G401.6 (cell line): ENCODE results near the gene ANKRD45.
A peak's percentile ranks its signal among the peaks of the same experiment; 100 is the strongest.
"Not testable (repeated sequence)": the region's sequence is repeated elsewhere in the genome, so short reads cannot be mapped to it uniquely, and the experiment has no call there.

ENCODE experiments used
- FAIRE-seq: peaks from 2 replicates; lab custom pipeline; 2012; peaks lifted over from hg19 to GRCh38; lab: Jason Lieb, UNC

ANKRD45 gene, protein sequence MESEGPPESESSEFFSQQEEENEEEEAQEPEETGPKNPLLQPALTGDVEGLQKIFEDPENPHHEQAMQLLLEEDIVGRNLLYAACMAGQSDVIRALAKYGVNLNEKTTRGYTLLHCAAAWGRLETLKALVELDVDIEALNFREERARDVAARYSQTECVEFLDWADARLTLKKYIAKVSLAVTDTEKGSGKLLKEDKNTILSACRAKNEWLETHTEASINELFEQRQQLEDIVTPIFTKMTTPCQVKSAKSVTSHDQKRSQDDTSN

DNA sequence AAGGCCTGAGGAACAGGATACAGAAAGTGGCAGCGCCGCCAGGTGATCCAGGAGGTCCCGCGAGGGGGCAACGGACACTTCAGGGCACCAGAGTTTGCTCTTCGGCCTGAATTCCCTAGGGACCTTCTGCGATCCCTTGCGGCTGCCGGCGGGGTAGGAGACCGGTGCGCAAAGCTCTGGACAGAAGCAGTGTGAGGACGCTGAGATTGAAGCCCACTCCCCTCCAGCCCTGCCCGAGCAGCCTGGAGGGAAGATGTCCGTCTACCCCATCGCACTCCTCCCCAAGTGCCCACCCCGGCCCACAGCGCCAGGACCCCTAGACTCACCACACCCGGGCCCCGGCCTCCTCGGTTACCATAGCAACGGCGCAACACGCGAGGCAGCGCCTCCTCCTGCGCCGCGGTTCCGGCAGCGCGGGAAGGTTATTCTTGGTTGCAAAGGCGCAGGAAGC, at the start of gene ANKRD45:
ANKRD45 (minus strand) TSS at position 361 of the 451 bp plus-strand sequence. CDS start 10,433 bp downstream, outside the sequence.
- no peak for FAIRE-seq

DNA sequence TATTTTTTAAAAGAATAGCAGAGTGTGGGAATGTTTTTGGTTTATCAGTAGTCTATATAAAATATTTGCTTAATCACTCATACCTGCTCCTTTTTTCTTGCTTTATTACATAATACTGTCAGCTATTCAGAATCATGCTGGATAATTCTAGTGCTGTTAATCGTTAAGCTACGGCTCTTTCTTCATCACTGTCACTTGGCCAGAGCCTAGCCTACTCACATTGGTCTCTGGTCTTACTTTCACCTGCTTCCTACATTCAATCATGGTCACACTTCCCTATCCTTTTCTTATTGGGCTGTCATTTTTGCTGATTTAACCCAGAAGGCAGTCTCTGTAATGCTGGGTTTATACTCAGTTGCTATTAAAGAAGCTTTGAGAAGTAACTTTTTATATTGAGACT, 47.6 kb upstream of the ANKRD45 start:
- FAIRE-seq = no peak

DNA sequence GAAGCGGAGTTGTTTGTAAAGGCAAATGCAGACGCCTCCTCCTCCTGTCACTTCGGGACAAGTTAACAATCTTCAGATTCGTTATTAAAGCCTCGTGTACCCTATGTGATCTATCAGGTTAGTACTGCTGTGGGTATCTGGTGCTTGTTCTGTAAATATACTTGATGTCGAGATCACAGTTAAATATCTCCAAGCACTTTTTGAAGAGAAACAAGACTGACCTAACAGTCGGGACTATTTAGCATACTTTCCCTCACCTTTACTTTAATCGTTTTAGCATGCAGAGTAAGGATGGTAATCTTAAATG, 45.8 kb upstream of the ANKRD45 start:
- FAIRE-seq = no peak

DNA sequence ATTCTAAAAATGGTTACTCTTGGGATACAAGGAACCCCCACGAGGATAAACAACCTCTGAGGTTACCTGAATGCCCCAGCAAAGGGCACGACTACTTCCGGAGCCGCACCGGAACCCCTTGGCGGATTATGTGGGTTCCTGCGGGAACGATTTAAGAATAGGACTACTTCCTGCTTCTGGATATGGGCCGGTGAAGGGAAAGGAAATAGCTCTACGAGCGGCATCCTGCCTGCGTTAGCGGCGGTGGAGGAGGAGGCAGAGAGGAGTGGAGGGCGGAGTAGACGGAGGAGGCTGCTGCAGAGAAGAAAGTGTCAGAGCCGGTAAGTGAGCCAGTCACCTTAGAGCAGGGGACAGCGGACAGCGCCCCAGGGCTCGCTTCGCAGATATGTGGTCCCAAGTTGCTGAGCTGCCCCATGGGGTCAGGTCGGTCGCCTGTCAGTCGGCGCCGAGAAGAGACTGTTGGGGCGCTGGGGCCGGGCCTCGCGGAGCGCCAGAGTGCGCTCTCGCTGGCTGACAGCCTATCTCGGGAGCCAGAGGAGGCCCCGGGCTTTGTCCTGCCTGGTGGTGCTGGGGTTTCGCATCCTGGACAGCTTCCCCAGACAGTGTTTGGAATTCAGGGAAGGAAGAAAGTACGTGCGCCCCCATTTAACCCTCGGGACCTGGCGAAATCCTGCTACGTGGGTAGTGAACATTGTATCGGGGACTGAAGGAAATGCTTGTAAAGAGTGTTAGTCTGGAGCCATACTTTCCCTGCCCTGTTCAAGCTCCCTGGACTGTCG, 45.3 kb upstream of the ANKRD45 start, which contains the start of gene KLHL20:
KLHL20 (plus strand) TSS at position 223 of the 779 bp plus-strand sequence. CDS start 1,063 bp downstream, outside the sequence.
- FAIRE-seq = peak; percentile 94

DNA sequence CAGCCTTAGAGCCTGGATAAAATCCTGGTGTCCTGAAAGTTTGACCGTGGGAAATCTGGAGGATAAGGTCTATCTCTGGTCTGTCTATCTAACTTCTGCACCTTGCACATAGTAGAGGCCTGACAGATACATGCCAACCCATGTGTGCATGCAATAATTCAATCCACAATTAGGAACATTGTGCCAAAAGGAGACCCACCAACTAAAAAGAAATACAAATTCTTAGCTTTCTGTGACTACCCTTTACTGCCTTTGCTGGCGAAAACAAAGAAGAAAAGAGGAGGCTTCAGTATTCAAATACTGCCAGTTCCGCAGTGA, 44.7 kb upstream of the ANKRD45 start:
- no peak for FAIRE-seq

DNA sequence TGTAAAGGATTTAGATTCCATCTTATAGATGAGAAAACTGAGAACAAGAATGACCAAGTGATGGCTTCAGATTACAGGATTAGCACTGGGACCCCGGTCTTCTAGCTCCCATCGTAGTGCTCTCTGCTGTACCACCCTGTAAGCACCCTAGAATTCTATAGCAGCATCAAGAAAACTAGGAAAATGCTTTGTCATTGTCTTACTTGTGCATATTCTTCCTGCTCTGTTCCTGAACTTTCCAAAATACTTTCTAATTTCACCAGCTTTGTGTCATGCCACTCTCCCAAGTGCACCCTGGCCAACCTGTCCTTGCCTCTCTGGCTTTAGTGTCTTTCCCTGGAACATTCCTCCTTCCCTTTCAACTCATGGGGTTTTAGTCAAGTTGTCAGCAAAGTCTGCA, 39.1 kb upstream of the ANKRD45 start:
- FAIRE-seq = no peak

DNA sequence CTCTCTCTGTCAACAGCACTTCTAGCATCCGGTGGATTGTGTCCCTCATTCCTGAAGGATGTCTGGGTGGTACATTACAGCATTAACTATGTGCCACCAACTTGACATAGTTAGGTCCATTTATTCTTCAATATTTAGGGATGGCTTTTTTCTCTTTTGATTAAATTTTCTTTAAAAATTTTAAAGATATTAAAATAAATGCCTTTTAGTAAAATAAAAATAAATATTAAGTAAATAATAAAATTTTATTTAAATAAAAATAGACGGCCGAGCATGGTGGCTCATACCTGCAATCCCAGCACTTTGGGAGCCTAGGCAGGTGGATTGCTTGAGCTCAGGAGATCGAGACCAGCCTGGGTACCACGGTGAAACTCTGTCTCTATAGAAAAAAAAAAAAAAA, 35.5 kb upstream of the ANKRD45 start:
- FAIRE-seq = peak; percentile 19

DNA sequence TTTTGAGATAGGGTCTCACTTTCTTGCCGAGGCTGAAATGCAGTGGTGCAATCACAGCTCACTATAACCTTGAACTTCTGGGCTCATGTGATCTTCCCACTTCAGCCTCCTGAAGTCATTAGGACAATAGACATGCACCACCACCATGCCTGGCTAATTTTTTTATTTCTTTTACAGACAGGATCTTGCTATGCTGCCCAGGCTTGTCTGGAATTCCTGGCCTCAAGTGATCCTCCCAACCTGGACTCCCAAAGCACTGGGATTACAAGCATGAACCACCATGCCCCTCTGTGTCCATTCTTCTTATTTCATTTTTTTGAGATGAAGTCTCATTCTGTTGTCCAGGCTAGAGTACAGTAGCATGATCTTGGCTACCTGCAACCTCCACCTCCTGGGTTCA, 33.1 kb upstream of the ANKRD45 start:
- no peak for FAIRE-seq

DNA sequence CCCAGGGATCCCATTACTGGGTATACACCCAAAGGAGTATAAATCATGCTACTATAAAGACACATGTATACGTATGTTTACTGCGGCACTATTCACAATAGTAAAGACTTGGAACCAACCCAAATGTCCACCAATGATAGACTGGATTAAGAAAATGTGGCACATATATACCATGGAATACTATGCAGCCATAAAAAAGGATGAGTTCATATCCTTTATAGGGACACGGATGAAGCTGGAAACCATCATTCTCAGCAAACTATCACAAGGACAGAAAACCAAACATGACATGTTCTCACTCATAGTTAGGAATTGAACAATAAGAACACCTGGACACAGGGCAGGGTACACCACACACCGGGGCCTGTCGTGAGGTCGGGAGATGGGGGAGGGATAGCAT, 31.6 kb upstream of the ANKRD45 start:
- not testable (repeated sequence) for FAIRE-seq

DNA sequence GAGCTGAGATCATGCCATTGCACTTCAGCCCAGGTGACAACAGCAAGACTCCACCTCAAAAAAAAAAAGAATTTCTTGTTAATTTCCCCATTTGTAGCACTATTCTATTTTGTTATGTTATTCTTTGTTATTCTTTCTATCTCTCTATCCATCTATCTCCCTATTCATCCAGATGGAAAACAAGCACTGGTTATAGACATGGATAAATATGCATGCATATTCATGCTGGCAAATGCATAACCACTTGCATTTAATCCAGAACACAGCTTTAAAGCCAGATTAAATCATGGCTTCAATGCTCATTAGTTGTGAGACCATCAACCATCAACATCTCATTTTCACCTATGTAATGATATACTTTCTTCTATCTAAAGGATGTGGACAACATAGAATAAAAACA, 23.6 kb upstream of the ANKRD45 start:
- FAIRE-seq = no peak

DNA sequence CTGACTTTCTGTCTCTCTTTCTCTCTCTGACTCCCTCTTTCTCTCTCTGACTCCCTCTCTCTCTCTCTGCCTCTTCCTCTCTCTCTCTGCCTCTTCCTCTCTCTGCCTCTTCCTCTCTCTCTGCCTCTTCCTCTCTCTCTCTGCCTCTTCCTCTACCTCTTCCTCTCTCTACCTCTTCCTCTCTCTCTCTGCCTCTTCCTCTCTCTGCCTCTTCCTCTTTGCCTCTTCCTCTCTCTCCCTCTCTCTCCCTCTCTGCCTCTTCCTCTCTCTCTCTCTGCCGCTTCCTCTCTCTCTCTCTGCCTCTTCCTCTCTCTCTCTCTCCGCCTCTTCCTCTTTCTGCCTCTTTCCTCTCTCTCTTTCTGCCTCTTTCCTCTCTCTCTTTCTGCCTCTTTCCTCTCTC, 18.6 kb upstream of the ANKRD45 start:
- no peak for FAIRE-seq

DNA sequence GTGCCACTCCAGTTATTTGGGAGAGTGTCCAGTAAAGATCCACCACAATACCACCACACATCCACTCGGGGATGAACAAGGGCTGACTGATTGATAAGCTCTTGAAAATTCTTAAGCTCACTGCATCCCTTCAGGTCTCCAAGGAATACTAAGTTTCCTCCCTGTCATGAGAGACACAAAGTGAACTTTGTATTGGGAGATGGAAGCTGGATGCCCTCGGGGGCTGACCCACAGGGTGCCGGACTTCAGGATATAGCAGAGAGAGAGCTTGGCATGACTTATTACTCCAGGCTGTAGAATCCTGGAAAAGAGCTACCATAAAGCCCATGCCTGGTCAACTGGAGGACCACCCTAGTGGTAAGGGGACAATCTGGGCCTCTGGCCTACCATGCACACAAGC, 15.5 kb upstream of the ANKRD45 start:
- FAIRE-seq = not testable (repeated sequence)

DNA sequence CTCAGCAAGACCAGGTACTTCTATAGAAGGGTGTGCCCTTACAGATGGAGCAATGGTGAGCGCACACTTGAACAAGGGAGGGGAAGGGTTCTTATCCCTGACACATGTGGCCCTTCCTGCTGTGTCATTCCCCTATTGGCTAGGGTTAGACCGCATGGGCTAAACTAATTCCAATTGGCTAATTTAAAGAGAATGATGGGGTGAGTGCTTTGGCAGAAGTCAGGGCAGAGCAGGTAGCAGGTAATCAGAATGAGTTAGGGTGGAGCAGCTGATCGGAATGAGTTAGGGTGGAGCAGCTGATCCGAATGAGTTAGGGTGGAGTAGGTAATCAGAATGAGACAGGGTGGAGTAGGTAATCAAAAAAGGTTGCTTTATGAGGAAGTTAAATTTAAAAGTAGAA, 14.2 kb upstream of the ANKRD45 start:
- not testable (repeated sequence) for FAIRE-seq

DNA sequence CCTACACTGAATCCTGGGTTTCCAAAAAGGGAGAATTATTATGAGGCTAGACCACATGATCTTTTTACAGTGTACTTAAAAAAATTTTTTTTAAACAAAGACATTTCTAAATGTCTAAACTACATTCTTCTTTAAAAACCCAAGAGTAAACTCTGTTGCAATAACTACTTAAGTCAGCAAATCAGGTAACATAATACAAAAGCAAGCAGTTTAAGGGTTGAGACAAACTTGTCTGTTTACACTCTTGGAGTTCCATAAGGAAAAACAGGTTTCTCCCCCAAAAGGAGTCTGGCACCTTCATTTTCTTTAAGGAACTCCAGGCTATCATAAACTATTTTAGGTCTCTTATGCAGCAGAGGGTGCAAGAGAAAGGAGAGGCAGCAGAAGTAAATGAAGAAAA, 12.5 kb upstream of the ANKRD45 start:
- no peak for FAIRE-seq

DNA sequence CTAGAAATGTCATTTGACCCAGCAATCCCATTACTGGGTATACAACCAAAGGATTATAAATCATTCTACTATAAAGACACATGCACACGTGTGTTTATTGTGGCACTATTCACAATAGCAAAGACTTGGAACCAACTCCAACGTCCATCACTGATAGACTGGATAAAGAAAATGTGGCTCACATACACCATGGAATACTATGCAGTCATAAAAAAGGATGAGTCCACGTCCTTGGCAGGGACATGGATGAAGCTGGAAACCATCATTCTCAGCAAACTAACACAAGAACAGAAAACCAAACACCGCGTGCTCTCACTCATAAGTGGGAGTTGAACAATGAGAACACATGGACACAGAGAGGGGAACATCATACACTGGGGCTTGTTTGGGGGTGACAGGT, 10.5 kb upstream of the ANKRD45 start:
- FAIRE-seq = not testable (repeated sequence)

DNA sequence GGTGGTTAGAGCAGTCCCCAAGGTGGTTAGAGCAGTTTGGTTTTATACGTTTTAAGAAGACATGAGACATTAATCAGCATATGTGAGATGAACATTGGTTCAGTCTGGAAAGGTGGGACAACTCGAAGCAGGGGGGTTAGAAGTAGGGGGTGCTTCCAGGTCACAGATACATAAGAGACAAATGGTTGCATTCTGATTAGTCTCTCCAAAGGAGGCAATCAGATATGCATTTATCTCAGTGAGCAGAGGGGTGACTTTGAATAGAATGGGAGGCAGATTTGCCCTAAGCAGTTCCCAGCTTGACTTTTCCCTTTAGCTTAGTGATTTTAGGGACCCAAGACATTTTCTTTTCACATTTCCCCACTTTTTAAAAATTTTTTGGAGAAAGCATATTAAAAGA, 4.8 kb upstream of the ANKRD45 start:
- not testable (repeated sequence) for FAIRE-seq

DNA sequence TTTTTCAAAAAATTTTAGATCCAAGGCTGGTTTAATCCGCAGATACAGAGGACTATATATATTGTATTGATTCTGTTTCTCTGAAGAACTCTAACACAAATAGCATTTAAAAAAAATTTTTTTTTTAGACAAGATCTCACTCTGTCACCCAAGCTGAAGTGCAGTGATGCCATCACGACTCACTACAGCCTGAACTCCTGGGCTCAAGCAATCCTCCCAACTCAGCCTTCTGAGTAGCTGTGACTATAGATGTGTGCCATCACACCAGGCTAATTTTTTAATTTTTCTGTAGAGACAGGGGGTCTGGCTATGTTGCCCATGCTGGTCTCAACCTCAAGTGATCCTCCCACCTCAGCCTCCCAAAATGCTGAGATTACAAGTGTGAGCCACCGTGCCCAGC, 3.0 kb downstream of the ANKRD45 start:
- FAIRE-seq = no peak

DNA sequence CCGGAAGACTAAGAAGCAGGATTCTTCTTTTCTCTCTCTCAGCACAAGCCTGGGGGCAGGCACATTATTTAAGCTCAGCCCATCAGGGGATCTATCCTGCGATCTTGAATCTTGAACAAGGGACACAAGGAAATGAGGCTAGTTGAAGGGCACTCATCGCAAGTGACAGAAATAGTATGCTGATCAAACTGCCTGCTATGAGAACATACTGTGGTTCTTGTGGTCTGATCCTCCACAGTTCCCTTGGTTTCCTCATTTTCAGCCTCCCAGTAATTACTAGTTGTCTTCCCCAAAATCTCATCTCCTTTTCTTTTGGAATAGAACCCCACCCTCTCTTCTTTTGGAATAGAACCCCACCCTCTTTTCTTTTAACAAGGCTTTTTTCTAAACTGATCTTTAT, 6.5 kb downstream of the ANKRD45 start:
- no peak for FAIRE-seq

DNA sequence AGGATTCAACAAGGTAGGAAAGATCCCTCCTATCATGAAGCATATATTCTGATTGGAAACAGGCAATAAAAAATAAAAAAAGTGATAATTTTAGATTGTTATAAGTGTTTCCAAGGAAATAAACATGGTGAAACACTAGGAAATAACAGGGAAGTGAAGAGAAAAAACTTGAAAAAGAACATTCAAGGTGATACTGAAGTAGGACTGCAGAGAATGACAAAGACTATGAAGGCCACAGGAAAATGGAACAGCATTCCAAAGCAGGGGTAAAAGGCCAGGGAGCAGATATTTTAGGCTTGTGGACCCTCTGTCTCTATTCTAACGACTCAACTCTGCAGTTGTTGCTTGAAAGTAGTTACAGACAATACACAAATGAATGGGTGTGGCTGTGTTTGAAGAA, 7.9 kb downstream of the ANKRD45 start:
- FAIRE-seq = no peak

DNA sequence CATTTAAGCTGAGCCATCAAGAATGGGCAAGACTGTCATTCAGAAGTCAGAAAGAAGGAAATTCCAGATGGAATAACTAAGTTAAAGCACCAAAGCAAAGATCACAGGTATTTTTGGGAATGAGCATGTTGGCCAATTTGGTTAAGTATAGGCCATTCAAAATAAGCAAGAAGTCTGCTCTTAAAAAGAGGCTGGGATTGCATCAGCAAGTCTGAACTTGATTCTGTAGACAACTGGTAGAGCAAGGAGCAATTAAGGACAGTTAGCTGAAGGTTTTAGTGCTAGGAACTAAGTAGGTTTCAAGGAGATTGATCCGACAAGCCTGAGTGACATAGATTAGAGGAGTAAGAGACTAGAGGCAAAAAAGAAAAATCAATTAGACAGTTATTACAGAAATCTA, 8.4 kb downstream of the ANKRD45 start:
- FAIRE-seq = no peak

DNA sequence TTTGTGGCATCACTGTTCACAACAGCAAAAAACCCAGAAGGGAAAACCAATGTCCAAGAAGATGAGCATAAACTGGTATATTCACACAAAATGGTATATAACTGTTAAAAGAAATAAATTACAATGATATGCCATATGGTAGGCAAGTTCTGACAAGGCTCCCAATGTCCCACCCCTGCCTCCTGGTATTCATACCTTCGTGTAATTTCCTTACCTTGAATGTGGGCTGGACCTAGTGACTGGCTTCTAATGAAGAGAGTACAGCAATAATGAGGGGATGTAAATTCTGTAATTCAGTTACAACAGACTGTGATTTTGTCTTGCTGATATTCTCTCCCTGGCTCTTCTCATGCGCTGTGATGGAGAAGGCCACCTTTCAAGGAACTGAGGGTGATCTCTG, 9.3 kb downstream of the ANKRD45 start:
- no peak for FAIRE-seq

DNA sequence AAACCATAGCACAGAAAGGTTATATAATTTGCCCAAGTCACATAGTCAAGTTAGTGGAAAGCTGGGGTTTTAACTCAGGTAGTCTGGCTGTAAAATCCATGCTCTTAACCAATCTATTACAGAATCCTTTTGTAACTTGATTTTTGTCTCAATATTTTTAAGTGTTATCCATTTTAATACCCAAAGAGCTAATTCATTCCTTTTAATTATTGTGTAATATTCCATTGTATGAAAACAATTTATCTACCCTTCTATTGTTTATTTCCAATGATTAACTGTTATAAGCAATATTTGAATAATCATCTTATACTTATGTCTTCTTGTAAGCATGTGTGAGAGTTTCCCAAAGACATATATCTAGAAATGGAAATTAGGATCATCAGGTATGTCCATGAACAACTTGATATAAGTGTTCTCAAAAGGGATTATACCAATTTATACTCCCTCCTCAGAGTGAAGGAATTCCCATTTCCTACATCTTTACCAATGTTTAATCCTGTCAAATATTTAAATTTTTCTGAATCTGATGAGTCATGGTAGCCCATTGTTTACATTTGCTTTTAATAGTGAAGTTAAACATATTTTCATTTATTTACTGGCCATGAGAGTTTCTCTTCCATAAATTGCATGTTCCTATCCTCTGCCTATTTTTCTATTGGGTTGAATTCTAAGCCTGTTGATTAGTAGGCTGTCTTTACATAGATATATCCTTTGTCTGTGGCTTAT, 20.6 kb downstream of the ANKRD45 start:
- FAIRE-seq = no peak

DNA sequence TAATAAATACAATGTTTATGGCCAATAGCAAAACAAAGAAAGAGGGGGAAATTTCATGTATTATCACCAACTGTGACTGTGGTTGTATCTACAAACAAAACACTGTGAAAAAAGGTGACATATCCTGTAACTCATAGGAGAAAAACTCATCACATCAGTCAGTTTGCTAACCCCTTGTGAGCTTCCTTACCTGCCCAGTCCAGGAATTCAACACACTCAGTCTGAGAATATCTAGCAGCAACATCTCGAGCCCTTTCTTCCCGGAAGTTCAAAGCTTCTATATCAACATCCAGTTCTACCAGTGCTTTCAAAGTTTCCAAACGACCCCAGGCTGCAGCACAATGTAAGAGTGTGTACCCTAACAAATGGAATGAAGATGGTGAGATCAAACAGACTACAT, 23.0 kb downstream of the ANKRD45 start:
- FAIRE-seq = no peak
